Measurements from ENCODE around the gene TNFAIP1. TPM values are rescaled to one million over a fixed set of nuclear protein-coding genes. Genes with fewer than 3 reads are reported as not detected.

Gene TNFAIP1
- polyA plus RNA-seq, 1 donor (not counting 4 experiments of a cell fraction or from before 2014, with no cell fraction given) = 84.6 TPM

- peak overlapping the region; percentile 93 for H3K9ac ChIP-seq (ENCODE audit: control insufficient read depth, extremely low read depth, insufficient read depth, low read length)
- H2AFZ ChIP-seq (ENCODE audit: control insufficient read depth, low read length) = peak overlapping the region; percentile 91
- H3K27me3 ChIP-seq (ENCODE audit: control insufficient read depth, extremely low read depth, insufficient read depth, low read length) = no peaks in the 10 kb centered on the region
- no peak for DNase-seq (ENCODE audit: low read depth, low spot score)
- no peak for TF ChIP-seq CTCF (optimal IDR thresholded peaks at IDR 0.05 in 1 of 3, IDR thresholded peaks at IDR 0.05 in 1 of 3, conservative IDR thresholded peaks at IDR 0.05 in 1 of 3; ENCODE audit: extremely low read depth in 1 of 3, insufficient read depth in 2 of 3, low read length in 3 of 3)
- H3K4me3 ChIP-seq (ENCODE audit: control insufficient read depth in 2 of 3, extremely low read depth in 1 of 3, insufficient read depth in 2 of 3, low read depth in 1 of 3, low read length in 3 of 3) = peak overlapping the region; percentile 92 to 98 (median 97)
- FAIRE-seq = no peak
- peak overlapping the region; percentile 83 for H3K4me2 ChIP-seq (ENCODE audit: control insufficient read depth, extremely low read depth, insufficient read depth, low read depth, low read length)
- no peaks in the 10 kb centered on the region for H4K20me1 ChIP-seq (ENCODE audit: control insufficient read depth, extremely low read depth, insufficient read depth, low read length)
- H3K36me3 ChIP-seq (ENCODE audit: control insufficient read depth in 2 of 2, extremely low read depth in 1 of 2, insufficient read depth in 2 of 2, low read length in 2 of 2) = peaks cover 29 to 37% of the 10 kb centered on the region in 2 experiments
- H3K27ac ChIP-seq (ENCODE audit: control insufficient read depth, insufficient read depth, low read length) = peak overlapping the region; percentile 87
- H3K9me3 ChIP-seq (ENCODE audit: control insufficient read depth, low read depth, low read length) = no peaks in the 10 kb centered on the region
- dilution Hi-C loops (cut with MboI; ENCODE audit: extremely low pct_ligation_motif_present, low sequenced_read_pairs) = no loop called here
- no peaks in the 10 kb centered on the region for H3K9me1 ChIP-seq (ENCODE audit: control insufficient read depth, extremely low read depth, insufficient read depth, low read length)
- H3K4me1 ChIP-seq (ENCODE audit: control insufficient read depth, extremely low read depth, insufficient read depth, low read length) = peaks cover 15% of the 10 kb centered on the region
- H3K79me2 ChIP-seq (ENCODE audit: control insufficient read depth, insufficient read depth, low read length) = peaks cover 35% of the 10 kb centered on the region
Observed at GRCh38 chr17:28357901-28358197, 22.3 kb downstream of the TNFAIP1 start.

DNA sequence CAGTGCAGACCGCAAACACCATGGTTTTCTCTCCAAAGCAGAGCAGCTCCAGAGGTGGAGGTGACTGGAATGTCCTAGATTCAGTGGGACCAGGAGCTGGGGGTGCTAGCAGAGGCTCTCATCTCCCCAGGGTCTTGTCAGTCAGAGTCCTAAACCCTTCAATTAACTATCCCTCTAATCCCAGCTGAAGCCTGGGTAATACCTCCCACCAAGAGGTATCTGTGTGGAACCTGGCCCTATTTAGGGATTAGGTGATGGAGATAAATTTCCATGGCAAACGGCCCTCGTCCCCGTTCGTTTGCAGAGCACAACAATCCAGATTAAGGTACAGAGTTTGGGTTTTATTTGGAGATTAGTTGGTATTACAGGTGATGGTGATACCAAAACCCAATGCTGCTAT is 27.6 kb downstream of the TNFAIP1 start:
- DNase-seq (ENCODE audit: low read depth, low spot score) (no peak), FAIRE-seq (no peak)
- dilution Hi-C loops (cut with MboI; ENCODE audit: extremely low pct_ligation_motif_present, low sequenced_read_pairs) = no loop called here
- H3K27ac ChIP-seq (ENCODE audit: control insufficient read depth, insufficient read depth, low read length) = no peak overlapping the region
- H3K79me2 ChIP-seq (ENCODE audit: control insufficient read depth, insufficient read depth, low read length) = peaks cover 8% of the 10 kb centered on the region
- no peak overlapping the region for H2AFZ ChIP-seq (ENCODE audit: control insufficient read depth, low read length)
- H3K9me3 ChIP-seq (ENCODE audit: control insufficient read depth, low read depth, low read length) = no peaks in the 10 kb centered on the region
- H4K20me1 ChIP-seq (ENCODE audit: control insufficient read depth, extremely low read depth, insufficient read depth, low read length) = no peaks in the 10 kb centered on the region
- no peak overlapping the region for H3K4me3 ChIP-seq (ENCODE audit: control insufficient read depth in 2 of 3, extremely low read depth in 1 of 3, insufficient read depth in 2 of 3, low read depth in 1 of 3, low read length in 3 of 3)
- peaks cover 15 to 31% of the 10 kb centered on the region in 2 experiments for H3K36me3 ChIP-seq (ENCODE audit: control insufficient read depth in 2 of 2, extremely low read depth in 1 of 2, insufficient read depth in 2 of 2, low read length in 2 of 2)
- no peak overlapping the region for H3K9ac ChIP-seq (ENCODE audit: control insufficient read depth, extremely low read depth, insufficient read depth, low read length)
- no peak for TF ChIP-seq CTCF (optimal IDR thresholded peaks at IDR 0.05 in 1 of 3, IDR thresholded peaks at IDR 0.05 in 1 of 3, conservative IDR thresholded peaks at IDR 0.05 in 1 of 3; ENCODE audit: extremely low read depth in 1 of 3, insufficient read depth in 2 of 3, low read length in 3 of 3)
- TF ChIP-seq EZH2 (IDR thresholded peaks at IDR 0.05; ENCODE audit: low read length) = no peak
- H3K4me2 ChIP-seq (ENCODE audit: control insufficient read depth, extremely low read depth, insufficient read depth, low read depth, low read length) = no peak overlapping the region
- peaks cover 5% of the 10 kb centered on the region for H3K4me1 ChIP-seq (ENCODE audit: control insufficient read depth, extremely low read depth, insufficient read depth, low read length)
- no peaks in the 10 kb centered on the region for H3K9me1 ChIP-seq (ENCODE audit: control insufficient read depth, extremely low read depth, insufficient read depth, low read length)
- no peaks in the 10 kb centered on the region for H3K27me3 ChIP-seq (ENCODE audit: control insufficient read depth, extremely low read depth, insufficient read depth, low read length)
